Retina (tissue), 1 donor: ENCODE data around the gene APBA2.
"Not testable (repeated sequence)": the region's sequence is repeated elsewhere in the genome, so short reads cannot be mapped to it uniquely, and the experiment has no call there.

Source experiments
- DNase-seq: peaks from one replicate; pipeline ENCODE4 v3.0.0-alpha.2; 2016

The APBA2 gene

GRCh38 chr15:28885630-28886430 lies at the start of gene APBA2:
TSS of gene APBA2 (plus strand) at chr15:28885974. CDS start at chr15:29053885, 167,911 bp downstream.
- DNase-seq = peak; percentile 89

GRCh38 chr15:28840285-28840684 lies 45.5 kb upstream of the APBA2 start:
- DNase-seq = not testable (repeated sequence)

GRCh38 chr15:28842210-28842609 lies 43.6 kb upstream of the APBA2 start:
- DNase-seq = not testable (repeated sequence)

GRCh38 chr15:28843520-28843919 lies 42.3 kb upstream of the APBA2 start:
- not testable (repeated sequence) for DNase-seq

- DNase-seq = not testable (repeated sequence)
Measured at GRCh38 chr15:28844147-28844546, 41.6 kb upstream of the APBA2 start.

GRCh38 chr15:28847247-28847646 lies 38.5 kb upstream of the APBA2 start:
- not testable (repeated sequence) for DNase-seq

GRCh38 chr15:28847959-28848358 lies 37.8 kb upstream of the APBA2 start:
- DNase-seq = not testable (repeated sequence)

GRCh38 chr15:28848521-28848920 lies 37.3 kb upstream of the APBA2 start, which contains the start of gene GOLGA6L7:
TSS of gene GOLGA6L7 (minus strand) at chr15:28848644. CDS start at chr15:28848549, 95 bp downstream.
- not testable (repeated sequence) for DNase-seq

GRCh38 chr15:28849271-28849670 lies 36.5 kb upstream of the APBA2 start:
- DNase-seq = not testable (repeated sequence)

- DNase-seq = not testable (repeated sequence)
Measured at GRCh38 chr15:28849766-28850165, 36.0 kb upstream of the APBA2 start.

GRCh38 chr15:28853654-28854053 lies 32.1 kb upstream of the APBA2 start:
- not testable (repeated sequence) for DNase-seq

- DNase-seq = not testable (repeated sequence)
Measured at GRCh38 chr15:28854578-28854977, 31.2 kb upstream of the APBA2 start.

GRCh38 chr15:28861031-28861534 lies 24.7 kb upstream of the APBA2 start:
- DNase-seq = no peak

GRCh38 chr15:28861589-28862293 lies 24.0 kb upstream of the APBA2 start:
- not testable (repeated sequence) for DNase-seq

- DNase-seq = no peak
Measured at GRCh38 chr15:28868744-28869345, 16.9 kb upstream of the APBA2 start.

GRCh38 chr15:28871168-28871567 lies 14.6 kb upstream of the APBA2 start:
- no peak for DNase-seq

GRCh38 chr15:28873006-28873405 lies 12.8 kb upstream of the APBA2 start:
- no peak for DNase-seq

- DNase-seq = no peak
Measured at GRCh38 chr15:28873585-28874190, 12.1 kb upstream of the APBA2 start.

GRCh38 chr15:28875461-28876000 lies 10.2 kb upstream of the APBA2 start:
- DNase-seq = no peak

GRCh38 chr15:28876131-28876844 lies 9.5 kb upstream of the APBA2 start:
- DNase-seq = peak; percentile 51

- no peak for DNase-seq
Measured at GRCh38 chr15:28876845-28877185, 9.0 kb upstream of the APBA2 start.

GRCh38 chr15:28878209-28878608 lies 7.6 kb upstream of the APBA2 start:
- no peak for DNase-seq
